HG02852 (cell line): ENCODE data around the gene CRAT.

ENCODE experiments used
- ATAC-seq: cut with Tn5 transposase; IDR thresholded peaks from one replicate; pipeline ENCODE4 v1.9.1; 2021; ENCODE audit warnings: mild to moderate bottlenecking, moderate library complexity; ENCODE audit not compliant: unreplicated experiment

The CRAT gene

DNA sequence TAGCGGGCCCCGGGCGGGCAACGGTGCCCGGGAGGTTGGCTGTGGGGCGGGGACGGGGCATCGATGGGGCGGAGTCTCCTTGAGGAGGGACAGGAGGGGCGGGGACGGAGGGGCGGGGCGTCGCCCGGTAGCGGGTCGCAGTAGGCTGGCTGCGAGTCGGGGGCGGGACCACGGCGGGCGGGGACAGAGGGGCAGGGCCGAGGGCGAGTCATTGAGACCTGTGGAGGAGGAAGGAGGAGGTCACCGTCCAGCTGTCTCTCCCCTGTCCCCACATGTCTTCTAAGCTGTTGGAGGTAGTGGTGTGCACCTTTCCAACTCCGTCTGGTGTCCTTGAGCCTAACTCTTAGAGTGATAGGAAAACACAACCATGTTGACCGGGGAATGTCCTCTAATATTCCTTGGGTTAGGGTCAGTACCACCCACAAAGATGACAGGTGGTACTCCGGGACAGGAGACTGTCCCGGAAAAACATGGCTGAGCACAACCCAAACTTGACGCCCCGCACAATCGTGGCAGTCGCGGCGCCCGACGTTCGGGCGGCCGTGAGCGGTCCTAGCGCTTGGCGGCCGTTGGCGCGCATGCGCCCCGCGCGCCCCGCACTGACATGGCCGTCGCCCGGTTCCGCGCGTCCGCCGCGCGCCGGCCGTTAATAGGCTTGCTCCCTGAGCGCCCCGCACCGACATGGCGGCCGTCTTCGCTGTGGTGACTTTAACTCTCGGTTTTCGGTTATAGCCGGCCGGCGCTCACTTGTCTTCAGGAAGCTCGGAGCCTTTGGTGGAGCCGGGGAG is at the start of gene CRAT, which contains the start of gene PTPA:
CRAT (minus strand) TSS at position 54 of the 788 bp plus-strand sequence. CDS start 284 bp downstream, outside the sequence.
PTPA (plus strand) TSS at position 676 of the 788 bp plus-strand sequence. CDS start 186 bp downstream, outside the sequence.
- ATAC-seq, result peak; percentile 76

DNA sequence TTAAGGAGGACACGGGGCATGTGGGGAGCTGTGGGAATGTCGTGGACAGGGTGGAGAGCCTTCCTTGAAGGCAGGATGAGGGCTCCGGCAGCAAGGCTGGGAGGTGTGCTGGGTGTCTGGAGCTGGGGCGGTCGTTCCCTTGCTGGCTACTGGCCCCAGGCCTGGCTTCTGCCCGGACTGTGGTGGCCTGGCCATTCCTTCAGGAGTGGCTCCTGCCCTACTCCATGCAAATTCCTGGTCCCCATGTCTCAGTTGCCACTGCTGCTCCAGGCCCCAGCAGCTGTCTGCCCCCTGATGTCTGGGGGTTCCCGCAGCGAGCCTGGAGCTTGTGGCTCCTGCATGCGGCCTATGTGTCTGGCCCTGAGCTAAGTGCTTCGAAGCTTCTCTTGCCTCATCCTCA is 45.6 kb upstream of the CRAT start:
- no peak for ATAC-seq

DNA sequence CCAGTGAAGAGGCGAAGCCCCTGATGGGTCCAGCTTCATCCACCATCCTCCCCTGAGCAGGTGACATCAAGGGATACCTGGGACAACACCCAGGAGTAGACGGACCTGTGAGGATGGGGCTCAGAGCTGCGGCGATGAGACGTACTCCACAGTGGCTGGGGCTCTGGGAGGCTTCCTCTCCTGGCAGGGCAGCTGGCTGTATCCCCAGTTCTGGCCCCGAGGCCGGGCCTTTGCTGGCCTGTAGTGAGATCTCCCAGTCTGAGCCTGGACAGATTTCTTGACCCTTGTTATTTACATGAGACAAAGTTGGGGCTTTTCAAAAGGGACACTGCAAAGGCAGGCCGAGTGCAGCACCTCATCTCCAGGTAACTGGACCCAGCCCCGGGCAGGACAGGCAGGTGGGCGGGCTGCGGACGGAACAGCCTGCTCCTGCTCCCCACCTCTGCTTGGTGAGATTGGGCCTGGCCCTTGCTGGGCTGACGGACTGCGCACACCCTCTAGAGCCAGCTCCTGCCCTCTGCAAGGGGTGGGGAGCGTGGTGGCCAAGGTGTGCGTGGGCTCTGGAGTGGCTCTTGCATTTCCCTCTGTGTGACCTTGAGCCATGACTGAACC is 44.4 kb upstream of the CRAT start:
- no peak for ATAC-seq

DNA sequence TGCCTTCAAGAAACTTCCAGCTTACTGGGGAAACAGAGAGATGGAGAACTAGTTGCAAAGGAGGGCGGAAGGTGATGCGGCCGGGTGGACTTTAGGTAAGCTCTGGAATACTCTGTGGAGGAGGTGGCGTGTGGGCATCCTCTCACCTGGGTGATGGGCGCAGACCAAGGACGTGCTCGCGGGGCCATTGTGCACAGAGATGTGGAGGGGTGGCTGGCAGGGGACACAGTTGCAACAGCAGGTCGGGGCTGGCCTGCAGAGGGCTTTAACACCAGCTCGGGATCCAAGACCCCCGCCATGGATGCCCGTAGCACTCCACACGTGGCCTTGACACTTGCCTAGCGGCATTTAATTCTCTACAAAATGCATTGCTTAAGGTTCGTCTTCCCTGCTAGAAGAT is 40.9 kb upstream of the CRAT start:
- ATAC-seq, result no peak

DNA sequence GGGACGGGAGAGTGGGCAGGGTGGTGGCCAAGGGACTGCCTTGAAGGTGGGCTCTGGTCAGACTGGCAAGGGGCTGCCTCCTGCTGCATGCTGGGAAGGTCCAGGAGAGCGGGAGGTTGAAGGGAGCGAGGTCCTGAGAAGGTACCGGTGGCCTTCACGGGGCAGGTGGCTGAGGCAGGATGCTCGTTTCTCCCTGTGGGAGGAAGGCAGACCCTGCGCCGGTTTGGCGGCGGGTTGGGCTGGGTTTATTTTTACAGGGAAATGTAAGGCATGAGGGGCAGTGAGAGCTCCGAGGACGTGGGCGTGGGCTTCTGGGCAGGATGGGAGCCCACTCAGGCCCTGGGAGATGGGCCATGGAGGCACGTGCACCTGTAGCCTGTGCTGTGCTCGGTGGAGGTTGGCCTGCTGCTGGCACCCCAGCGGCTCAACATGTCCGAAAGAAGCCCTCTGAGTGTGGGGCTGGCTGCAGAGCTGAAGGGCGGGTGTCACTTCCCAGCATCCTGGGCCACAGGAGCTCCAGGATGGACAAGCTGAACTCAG is 40.1 kb upstream of the CRAT start:
- no peak for ATAC-seq

DNA sequence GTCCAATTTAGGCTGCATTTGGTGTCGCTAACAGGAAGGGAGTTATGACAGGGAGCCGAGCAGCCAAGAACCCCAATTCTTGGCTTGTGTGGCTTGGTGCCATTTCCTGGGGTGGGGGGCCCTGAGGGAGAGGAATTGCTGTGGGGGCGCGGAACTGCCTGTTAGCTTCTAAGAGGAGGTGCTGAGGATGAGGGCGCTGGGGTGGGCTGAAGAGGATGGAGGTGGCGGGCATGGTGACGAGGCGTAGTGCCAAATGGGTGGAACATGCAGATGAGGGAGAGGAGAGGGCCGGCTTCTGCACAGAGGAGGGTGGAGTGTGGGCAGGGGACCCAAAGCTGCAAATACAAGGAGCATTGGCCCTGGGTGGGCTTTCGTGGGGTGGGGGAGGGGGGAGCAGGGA is 39.5 kb upstream of the CRAT start:
- ATAC-seq, result no peak

DNA sequence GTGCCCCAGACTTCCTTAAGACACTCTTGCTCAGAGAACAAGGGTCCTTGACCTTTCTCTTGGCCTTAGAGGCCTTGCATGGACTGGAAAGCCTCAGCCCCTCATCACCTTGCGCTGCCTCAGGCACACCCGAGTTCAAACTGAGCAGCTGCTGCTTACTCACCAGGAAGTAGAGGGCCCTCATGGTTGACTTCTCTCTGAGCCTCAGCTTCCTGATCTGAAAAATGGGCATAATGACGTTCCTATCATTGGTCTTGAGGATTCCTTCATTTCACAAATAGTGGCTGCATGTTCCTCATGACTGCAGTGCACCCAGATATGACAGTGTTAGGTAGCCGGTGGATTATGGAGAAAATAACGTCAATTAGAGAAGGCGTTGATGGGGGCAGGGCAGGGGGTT is 38.8 kb upstream of the CRAT start:
- no peak for ATAC-seq

DNA sequence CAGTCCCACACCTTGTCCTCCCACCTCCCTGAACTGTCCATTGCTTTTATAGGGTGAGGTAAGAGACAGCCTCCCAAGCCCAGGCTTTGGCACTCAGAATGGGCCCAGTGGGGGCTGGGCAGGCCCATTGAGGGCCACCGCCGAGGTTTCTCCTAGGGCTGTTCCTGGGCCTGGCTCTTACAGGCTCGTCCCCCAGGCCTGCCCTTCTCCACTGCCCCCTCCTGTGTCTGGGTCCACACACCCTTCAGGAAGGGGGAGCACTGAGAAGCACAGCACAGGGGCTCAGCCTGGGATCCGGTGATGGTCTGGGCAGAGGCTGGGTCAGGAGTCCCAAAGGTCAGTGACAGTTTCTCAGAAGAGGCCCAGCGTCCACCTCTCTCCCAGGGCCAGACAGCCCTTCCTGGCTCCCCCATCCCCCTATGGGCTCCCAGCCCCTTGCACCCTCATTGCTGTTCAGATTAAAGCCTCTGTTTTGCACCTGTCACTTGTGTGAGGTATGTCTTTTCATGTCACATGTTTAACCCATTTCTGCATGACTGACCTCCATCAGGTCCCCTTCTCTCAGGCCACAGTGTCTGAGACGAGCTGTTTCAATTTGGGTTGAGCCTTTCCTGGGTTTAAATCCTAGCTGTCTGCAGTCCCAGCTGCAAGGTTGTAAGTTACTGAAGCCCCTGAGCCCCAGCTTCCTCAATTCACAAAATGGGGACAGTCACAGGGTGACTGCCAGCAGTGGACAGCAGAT is 38.0 kb upstream of the CRAT start:
- no peak for ATAC-seq

DNA sequence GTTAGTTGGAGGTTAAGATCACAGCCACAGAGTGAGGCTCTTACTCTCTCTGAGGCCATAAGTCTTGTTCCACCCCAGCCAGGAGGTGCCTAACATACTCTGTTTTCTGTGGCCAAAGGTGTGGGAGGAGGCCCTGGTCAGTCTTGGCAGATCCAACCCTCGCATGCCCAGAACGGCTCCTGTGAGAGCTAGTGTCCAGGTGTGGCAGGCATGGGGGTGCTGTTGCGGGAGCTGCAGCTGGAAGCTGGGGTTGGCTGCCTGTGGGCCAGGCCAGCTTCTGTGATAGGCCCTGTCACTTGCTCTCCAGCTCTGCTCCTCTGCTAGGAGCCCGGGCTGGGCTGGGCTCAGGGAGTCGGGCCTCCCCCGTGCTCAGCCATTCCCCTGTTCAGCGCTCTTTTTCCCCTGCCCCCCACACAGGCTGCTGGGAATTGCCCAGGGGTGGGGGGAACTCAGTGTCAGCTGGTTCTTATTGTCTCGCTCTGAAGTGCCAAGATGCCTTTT is 35.9 kb upstream of the CRAT start:
- ATAC-seq, result no peak

DNA sequence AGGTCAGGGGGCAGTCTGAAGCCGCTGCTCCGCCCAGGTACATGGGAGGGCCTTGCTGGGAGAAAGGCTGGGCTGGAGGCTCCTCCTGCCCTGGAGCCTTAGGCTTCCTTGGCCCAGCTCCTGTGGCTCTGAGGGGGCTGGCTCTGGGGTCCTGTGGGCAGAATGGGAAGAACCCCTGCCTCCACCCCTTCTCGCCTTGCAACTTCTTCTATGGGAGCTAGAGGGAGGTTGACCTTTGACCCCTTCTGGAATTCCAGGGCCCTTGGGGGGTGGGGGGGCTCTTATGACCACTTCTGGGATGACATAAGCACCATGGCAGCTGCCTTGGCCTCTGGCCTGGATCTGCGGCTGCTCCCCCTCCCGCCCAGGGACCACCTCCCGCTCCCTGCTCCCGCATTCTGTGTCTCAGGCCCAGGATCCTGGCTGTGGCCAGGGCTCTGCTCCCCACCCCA is 35.3 kb upstream of the CRAT start:
- ATAC-seq, result no peak

DNA sequence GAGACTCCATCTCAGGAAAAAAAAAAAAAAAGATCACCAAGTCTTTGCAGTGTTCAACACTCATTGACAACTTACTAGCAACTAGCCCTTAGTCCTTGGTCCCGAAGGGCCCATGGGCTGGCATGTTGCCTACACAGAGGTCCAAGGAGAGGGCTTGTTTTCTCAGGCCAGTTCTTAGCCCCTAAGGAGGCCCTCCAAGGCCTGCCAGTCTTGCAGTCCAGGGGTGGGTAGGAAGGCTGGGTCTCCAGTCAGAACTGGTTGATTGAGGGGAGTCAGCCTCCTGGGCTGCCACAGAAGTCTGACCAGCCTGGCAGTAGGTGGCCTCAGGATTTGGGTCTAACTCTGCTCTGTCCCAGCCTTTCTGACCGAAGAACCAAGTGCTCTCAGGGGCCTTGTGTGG is 34.7 kb upstream of the CRAT start:
- no peak for ATAC-seq

DNA sequence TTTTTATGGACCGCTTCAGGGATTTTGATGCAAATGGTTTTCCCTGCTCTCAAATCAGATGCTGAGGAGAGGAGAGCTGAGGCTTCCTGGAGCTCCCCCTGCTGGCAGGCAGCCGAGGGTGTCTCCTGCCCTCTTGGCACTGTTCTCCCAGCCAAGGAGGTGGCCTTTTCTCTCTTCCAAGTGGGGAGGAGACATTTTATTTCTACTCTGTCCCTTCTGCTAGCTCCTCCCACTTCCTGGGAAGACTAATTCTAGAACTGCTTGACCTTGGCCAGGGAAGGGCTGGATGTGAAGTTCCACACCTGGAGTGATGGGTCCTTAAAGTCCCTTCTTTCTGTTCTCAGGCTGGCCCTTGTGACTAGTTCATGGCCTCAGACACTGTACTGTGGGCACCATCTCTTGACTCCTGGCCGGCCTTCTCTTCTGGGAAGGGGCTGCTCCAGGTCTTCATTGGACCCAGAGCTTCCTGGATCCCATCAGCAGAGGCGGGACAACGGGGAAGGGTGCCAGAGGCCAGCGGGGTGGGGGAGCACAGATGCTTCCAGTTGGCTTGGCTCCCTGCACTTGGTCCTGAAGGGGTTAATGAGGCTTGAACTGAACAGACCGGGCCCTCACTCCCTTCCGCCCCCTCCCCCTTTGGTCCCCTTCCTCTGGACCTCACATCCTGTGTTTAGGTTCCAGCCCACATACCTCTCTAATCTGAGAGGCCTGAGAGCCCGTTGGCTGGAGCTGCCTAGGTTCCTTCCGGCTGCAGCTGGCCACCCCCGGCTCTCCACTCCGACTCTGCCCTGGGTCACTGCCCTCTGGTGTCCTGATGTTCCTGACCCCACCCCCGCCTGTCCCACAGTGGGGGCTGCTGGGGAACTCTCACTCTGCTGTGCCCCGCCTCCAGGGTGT is 32.7 kb upstream of the CRAT start:
- no peak for ATAC-seq

DNA sequence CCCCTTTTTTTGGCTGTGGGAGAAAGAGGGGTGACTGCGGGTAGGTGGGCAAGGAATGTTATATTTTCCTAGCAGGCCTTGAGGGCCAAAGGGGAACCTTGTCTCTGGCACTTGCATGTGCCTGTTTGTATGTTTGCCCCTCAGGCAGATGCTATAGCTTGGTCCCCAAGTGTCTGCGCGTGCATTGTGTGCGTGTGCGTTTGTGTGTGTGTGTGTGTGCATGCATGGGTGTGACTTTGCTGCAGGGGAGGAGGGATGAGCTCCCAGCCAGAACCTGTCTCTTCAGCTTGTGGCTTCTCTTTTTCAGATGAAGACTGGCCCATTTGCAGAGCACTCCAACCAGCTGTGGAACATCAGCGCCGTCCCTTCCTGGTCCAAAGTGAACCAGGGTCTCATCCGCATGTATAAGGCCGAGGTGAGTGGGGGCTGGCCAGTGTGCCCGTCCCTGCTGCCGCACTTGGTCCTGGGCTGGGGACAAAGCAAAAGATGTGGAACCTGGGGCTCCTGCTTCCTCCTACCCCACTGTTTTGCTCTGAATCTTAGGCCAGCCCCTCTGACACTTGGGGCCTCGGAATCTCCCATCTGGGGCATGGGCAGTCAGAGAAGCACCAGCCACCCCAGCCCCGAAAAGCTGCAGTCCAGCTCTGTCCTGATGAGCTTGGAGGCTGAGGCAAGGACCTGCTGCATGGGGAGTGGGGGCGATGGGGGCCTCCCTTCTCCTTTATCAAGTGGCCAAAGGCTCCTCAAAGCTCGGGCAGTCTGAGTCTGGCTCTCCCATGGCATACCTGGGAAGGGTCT is 31.7 kb upstream of the CRAT start:
- ATAC-seq, result no peak

DNA sequence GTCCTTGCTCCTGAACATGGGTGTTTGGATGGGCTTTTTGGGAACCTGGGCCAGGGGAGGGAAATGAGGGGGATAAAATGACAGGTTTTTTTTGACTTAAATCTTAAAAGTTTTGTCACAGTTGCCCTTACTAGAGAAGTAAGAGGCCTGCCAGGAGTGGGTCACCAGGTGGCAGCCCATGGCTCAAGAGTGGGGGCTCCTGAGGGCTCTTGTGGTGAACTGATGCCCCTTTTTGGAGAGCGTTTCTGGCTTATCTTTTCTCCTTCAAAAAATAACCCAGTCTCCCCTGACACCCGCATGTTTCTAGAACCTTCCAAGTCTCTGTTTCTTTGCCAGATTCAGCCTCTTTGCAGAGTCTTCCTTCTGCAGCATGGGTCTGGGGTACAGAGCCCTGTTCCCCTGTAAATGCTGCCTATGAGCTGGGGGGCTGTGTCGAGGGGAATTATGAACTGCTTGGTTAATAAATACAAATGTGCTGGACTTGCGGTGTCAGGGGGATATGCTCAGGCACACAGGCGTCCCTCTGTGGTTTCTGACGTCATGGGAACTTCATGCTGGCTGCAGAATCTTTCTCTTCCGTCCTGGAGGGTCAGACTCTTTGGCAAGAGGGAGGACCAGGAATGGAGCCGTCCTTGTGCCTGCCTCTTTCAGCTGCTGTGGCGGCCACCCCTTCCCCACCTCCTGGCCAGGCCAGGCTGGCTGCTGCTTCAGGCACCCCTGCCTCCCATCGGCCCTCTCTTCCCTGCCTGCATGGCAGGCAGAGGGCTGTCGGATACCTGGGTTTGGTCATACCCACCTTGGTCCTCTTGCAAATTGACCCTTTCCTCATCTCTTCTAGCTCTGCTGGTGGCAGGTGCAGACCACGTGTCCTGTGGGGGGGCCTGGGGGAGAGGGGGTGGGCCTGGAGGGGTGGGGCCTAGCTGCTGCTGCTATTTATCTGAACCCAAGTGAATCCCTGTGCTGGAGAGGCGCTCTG is 30.8 kb upstream of the CRAT start:
- ATAC-seq, result no peak

DNA sequence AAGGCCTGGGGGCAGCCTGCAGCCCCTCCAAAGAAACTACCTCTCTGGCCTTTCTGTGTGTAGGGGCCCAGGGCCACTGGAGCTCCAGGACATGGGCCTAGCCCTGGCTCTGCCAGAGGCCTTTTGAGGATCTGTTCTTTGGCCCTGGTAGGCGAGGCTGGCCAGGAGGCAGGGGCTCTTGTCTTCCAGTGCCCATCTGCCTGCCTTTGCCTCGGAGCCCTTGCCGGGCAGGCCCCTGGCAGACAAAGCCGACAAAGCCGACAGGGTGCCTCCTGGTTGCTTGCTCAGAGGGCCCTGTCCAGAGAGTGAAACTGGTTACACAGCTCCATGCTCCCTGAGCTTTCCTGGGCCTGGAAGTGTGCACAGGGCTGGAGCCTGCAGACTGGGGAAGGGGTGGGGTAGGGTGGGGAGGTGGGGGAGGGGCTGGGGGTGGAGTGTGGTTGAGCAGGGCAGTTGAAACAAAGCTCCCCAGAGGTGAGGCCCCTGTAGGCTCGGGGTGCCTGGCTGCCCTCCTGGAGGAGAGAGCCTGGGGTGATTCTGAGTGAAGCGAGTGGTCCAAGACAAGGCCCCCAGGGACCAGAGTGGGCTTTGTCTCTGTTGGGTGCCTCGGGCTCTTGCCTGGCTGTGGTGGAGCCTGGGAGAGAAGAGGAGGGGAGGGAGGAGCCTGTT is 29.9 kb upstream of the CRAT start:
- peak; percentile 6 for ATAC-seq

DNA sequence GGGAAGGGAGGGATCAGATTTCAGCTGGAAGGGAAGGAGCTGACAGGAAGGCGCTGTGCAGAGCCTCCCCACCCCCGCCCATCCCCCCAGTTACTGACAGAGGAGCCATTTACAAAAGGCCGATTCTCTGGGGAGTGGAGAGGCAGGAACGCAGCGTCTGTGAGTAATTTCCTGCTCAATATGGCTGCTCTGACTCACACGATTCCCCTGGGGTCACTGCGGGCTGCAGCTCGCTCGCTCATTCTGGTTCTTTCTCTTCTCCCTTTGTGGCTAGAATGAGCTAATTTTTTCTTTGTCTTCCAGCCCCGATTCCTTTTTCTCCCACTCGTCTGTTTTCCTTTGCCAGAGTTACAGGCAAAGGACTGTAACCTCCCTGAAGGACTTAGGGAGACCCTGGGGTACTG is 29.4 kb upstream of the CRAT start:
- peak; percentile 67 for ATAC-seq

DNA sequence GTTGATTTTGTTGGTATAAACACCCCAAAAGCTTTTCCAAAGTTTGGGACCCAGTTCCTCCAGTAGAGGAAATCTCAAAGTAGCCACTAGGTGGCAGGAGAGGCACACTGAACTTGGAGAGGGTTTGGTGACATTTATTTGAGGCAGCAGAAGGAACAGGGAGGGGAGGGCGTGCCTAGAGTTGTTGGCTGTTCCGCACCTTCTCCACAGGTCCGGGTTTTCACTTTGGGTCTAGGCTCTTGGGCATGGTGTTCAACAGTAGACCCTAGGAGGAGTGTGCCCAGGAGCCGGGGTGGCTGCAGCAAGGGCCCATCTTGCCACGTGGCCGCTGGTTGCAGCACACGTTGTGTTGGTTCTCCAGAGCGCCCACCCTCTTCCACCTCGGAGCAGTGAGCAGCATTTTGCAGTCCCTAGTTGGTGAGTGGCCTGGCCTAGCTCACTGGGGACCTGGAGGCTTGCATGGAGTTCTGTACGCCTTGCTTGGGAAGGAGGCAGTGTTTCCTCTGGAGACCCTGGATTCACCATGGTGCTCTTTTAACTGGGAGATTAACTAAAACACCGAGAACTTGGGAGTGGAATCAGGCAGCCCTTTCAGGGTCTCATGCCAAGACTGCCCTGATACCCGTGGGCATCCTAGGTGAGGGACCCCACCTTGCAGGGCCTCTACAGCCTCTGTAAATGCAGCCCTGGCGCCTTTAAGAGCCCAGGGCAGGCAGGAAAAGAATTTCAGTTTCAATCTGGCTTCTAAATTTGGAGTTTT is 28.8 kb upstream of the CRAT start:
- peak; percentile 3 for ATAC-seq
